SJSA1 (cell line): ENCODE data around the gene AFAP1L1. TPM values are rescaled to one million over a fixed set of nuclear protein-coding genes. Genes with fewer than 3 reads are reported as not detected.
"Not testable (repeated sequence)": the region's sequence is repeated elsewhere in the genome, so short reads cannot be mapped to it uniquely, and the experiment has no call there.

Experiments
- DNase-seq, 2 experiments: peaks; one replicate each; pipeline ENCODE4 v3.0.0-alpha.2; 2015 to 2020; ENCODE audit warnings: low spot score in 2 of 2, low read depth in 1 of 2
- H3K27ac ChIP-seq: fragments of 250-450 bp; sonication (Bioruptor Pico); 2 replicates; pipeline ENCODE4 v1.5.1; 2020; ENCODE audit warnings: mild to moderate bottlenecking, moderate library complexity
- H3K27me3 ChIP-seq: fragments of 250-450 bp; sonication (Bioruptor Pico); replicated peaks from 2 replicates; pipeline ENCODE4 v1.5.1; 2020; ENCODE audit warnings: mild to moderate bottlenecking, moderate library complexity
- H3K36me3 ChIP-seq: fragments of 250-450 bp; sonication (Bioruptor Pico); 2 replicates; pipeline ENCODE4 v1.5.1; 2020; ENCODE audit warnings: mild to moderate bottlenecking
- H3K4me1 ChIP-seq: fragments of 250-450 bp; sonication (Bioruptor Pico); replicated peaks from 2 replicates; pipeline ENCODE4 v1.6.1; 2021; ENCODE audit warnings: mild to moderate bottlenecking
- H3K4me3 ChIP-seq: fragments of 250-450 bp; sonication (Bioruptor Pico); 2 replicates; pipeline ENCODE4 v1.5.1; 2020; ENCODE audit warnings: mild to moderate bottlenecking
- H3K9me3 ChIP-seq: fragments of 250-450 bp; sonication (Bioruptor Pico); replicated peaks from 2 replicates; pipeline ENCODE4 v1.5.1; 2020; ENCODE audit warnings: mild to moderate bottlenecking
- total RNA-seq: library from RNA; depleted of rRNA; stranded (reverse); fragments of >200 nt; shearing (Covaris generic); gene quantifications from 2 replicates; pipeline ENCODE4 v1.2.3, GENCODE V29; 2014

Gene AFAP1L1
- total RNA-seq, 1 experiment from 2014 or later, result 33.2 TPM

- Histone ChIP-seq H3K27me3 (no peaks in the 10 kb centered on the region), H3K9me3 (peaks cover 5% of the 10 kb centered on the region; the same call in 1 of the 2 replicates), H3K4me3 (no peak overlapping the region), H3K27ac (no peak overlapping the region), H3K4me1 (peaks cover 17% of the 10 kb centered on the region), H3K36me3 (peaks cover 3% of the 10 kb centered on the region; the same call in 1 of the 2 replicates)
- DNase-seq, result no peak
Measured at GRCh38 chr5:149267241-149267973, 4.3 kb upstream of the AFAP1L1 start.

DNA sequence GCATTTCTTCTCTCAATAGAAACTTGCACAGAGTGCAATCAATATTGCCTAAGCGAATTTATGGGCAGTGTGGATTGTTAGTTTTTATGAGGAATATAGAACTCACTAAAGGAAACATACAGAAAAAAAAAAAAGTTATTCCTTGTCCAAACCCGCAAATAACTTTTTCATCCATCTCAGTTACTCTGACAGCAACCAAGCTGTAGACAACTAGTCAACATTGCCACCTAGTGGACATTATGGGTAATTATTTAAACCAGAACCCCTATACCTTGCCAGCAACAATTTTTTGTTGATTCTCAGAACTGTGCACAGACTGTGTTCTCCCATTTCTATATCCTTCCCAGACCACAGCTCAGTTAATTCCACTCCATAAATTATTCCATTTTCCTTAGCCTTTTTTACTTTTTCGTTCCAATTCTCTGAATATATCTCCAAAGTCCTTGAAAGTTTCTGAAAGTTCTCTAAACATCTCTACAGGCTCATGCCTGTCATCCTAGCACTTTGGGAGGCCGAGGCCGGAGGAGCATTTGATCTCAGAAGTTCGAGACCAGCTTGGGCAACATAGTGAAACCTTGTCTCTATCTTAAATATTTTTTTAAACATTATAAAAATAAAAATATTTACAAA, 2.6 kb upstream of the AFAP1L1 start:
- peak in 1 of 2 experiments; percentile 45 for DNase-seq
- H3K27ac ChIP-seq, result no peak overlapping the region
- peaks cover 3% of the 10 kb centered on the region; the same call in 1 of the 2 replicates for H3K36me3 ChIP-seq
- no peak overlapping the region for H3K4me3 ChIP-seq
- no peaks in the 10 kb centered on the region for H3K27me3 ChIP-seq
- H3K4me1 ChIP-seq, result peaks cover 21% of the 10 kb centered on the region
- H3K9me3 ChIP-seq, result peaks cover 5% of the 10 kb centered on the region; the same call in 1 of the 2 replicates

DNA sequence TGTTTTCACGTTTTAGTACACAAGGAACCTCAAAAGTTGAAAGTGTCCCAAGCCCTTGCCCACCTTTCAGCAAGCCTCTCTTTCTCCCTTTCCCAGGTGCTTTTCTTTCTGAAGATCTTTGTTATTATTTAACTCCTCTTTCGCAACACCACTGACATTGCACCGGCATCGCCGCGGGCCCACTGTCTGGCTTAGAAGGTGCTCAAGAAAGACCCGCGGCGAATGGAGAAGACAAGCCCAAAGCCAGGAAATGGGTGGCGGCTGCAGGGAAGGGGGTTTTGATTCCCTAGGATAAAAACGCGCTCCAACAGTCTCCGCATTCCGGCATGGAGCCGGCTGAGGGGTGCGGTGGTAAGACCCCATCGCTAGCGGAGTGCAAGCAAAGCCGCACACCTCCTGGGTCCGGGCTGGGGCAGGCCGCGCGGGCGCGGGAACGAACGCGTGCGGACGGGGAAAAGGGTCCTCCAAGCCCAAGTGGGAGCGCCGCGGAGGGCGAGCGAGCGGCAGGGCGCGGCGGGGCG, 404 bp upstream of the AFAP1L1 start:
- Histone ChIP-seq H3K4me1 (peaks cover 21% of the 10 kb centered on the region), H3K27me3 (no peaks in the 10 kb centered on the region), H3K27ac (peak overlapping the region; percentile 70), H3K4me3 (peak overlapping the region; percentile 77), H3K36me3 (peaks cover 3% of the 10 kb centered on the region; the same call in 1 of the 2 replicates), H3K9me3 (peaks cover 5% of the 10 kb centered on the region; the same call in 1 of the 2 replicates)
- DNase-seq, result peak in 1 of 2 experiments; percentile 45

GRCh38 chr5:149272781-149273180, 1.1 kb downstream of the AFAP1L1 start:
- H3K36me3 ChIP-seq, H3K27ac ChIP-seq: not testable (repeated sequence)
- H3K4me3 ChIP-seq, result peak overlapping the region; percentile 77

GRCh38 chr5:149273237-149273636, 1.6 kb downstream of the AFAP1L1 start:
- DNase-seq, result no peak
- no peak overlapping the region for H3K27ac ChIP-seq
- H3K36me3 ChIP-seq, result peaks cover 3% of the 10 kb centered on the region; the same call in 1 of the 2 replicates
- peaks cover 15% of the 10 kb centered on the region for H3K4me1 ChIP-seq
- no peaks in the 10 kb centered on the region for H3K27me3 ChIP-seq
- no peak overlapping the region for H3K4me3 ChIP-seq
- peaks cover 3% of the 10 kb centered on the region; the same call in 1 of the 2 replicates for H3K9me3 ChIP-seq

More at GRCh38 chr5:149272781-149273180, 1.1 kb downstream of the AFAP1L1 start:
- DNase-seq, H3K9me3 ChIP-seq, H3K27me3 ChIP-seq: not testable (repeated sequence)
- H3K4me1 ChIP-seq, result peaks cover 15% of the 10 kb centered on the region

GRCh38 chr5:149273950-149274349, 2.3 kb downstream of the AFAP1L1 start:
- no peak overlapping the region for H3K27ac ChIP-seq
- H3K4me1 ChIP-seq, result peaks cover 15% of the 10 kb centered on the region
- H3K9me3 ChIP-seq, result no peaks in the 10 kb centered on the region
- H3K4me3 ChIP-seq, result no peak overlapping the region
- no peak for DNase-seq
- peaks cover 3% of the 10 kb centered on the region; the same call in 1 of the 2 replicates for H3K36me3 ChIP-seq
- H3K27me3 ChIP-seq, result no peaks in the 10 kb centered on the region

GRCh38 chr5:149274939-149275338, 3.3 kb downstream of the AFAP1L1 start:
- no peak for DNase-seq
- Histone ChIP-seq H3K27me3 (no peaks in the 10 kb centered on the region), H3K9me3 (no peaks in the 10 kb centered on the region), H3K36me3 (peaks cover 3% of the 10 kb centered on the region; the same call in 1 of the 2 replicates), H3K4me3 (no peak overlapping the region), H3K4me1 (peaks cover 23% of the 10 kb centered on the region), H3K27ac (no peak overlapping the region)

DNA sequence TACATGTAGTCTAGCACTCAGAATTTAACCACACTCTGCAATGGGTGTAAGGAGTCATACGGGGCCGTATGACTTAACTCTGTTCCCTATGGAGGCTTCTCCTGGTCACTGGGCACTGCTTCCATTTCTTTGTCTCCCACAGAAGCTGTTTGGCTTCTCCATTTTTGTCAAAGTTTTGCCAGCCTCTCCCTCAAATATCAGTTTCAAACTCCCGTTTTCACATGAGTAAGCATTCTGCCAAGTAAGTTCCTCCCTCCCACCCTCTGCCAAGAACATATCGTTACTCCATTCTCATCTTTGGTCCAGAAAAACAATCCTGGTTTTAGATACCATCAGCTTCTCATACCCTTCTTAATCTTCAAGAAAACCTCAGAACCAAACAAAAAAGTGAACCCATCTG, 6.1 kb downstream of the AFAP1L1 start:
- DNase-seq, result no peak
- Histone ChIP-seq H3K9me3 (no peaks in the 10 kb centered on the region), H3K4me1 (peaks cover 8% of the 10 kb centered on the region), H3K27ac (no peak overlapping the region), H3K4me3 (no peak overlapping the region), H3K36me3 (no peaks in the 10 kb centered on the region), H3K27me3 (no peaks in the 10 kb centered on the region)

DNA sequence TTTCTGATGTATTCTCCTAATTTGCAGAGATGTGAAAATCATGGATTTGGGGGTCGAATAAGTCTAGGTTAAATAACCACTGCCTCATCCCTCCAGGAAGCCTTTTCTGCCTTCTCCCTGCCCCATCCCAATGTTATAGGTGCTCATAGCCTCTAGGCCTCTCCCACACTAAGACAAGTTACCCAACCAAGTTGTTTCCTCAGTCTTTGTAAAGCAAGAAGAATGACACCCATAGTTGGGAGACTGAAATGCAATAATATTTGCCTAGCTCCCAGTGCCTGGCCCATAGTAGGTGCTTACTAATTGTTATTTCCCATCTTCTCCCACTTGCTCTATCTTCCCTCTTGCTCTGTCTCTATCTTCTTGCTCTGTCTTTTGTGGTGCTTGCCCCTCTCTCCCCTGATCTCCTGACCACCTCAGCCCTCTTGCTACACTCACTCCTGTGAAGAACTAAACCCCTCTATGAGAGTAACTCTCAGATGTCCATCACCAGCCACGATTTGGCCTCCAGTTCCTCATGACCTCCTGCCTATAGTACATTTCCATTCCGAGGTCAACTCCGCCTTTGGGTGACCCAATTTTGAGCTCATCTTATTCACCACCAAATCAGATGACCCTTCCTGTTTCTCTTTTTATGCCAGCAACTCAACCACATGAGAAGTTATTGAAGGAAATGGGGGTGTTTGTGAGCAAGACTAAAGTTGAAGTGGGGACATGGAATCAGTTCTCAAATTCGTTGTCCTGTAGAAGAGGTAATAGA, 7.0 kb downstream of the AFAP1L1 start:
- Histone ChIP-seq H3K4me3 (no peak overlapping the region), H3K27me3 (no peaks in the 10 kb centered on the region), H3K4me1 (peaks cover 8% of the 10 kb centered on the region), H3K27ac (no peak overlapping the region), H3K36me3 (no peaks in the 10 kb centered on the region), H3K9me3 (no peaks in the 10 kb centered on the region)
- DNase-seq, result no peak

DNA sequence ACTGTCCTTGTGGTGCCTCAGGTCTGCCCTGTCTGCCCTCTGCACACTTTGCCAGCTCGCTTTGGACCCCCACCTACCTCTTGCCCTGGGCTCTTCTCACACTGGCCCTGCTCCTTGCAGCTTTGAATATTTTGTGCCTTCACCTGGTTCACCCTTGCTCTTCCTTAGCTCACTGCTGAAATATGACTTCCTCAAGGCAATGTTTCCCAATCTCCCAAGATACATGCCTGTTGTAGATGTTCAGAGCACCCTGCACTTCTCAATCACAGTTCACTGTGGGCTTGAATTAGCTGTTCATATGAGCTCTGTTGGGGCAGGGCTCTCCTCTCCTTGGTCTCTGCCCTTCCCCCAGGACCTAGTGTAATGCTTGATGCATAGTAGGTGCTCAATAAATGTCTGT, 8.0 kb downstream of the AFAP1L1 start:
- Histone ChIP-seq H3K27ac (no peak overlapping the region), H3K9me3 (no peaks in the 10 kb centered on the region), H3K36me3 (no peaks in the 10 kb centered on the region), H3K4me1 (peaks cover 8% of the 10 kb centered on the region), H3K4me3 (no peak overlapping the region), H3K27me3 (no peaks in the 10 kb centered on the region)
- no peak for DNase-seq

- Histone ChIP-seq H3K4me3 (no peak overlapping the region), H3K27me3 (no peaks in the 10 kb centered on the region), H3K4me1 (peaks cover 8% of the 10 kb centered on the region), H3K27ac (no peak overlapping the region), H3K36me3 (no peaks in the 10 kb centered on the region), H3K9me3 (no peaks in the 10 kb centered on the region)
- DNase-seq, result no peak
Measured at GRCh38 chr5:149280124-149280523, 8.5 kb downstream of the AFAP1L1 start.

GRCh38 chr5:149280802-149281201, 9.1 kb downstream of the AFAP1L1 start:
- Histone ChIP-seq H3K27me3 (no peaks in the 10 kb centered on the region), H3K4me1 (peaks cover 8% of the 10 kb centered on the region), H3K36me3 (no peaks in the 10 kb centered on the region), H3K4me3 (no peak overlapping the region), H3K27ac (no peak overlapping the region), H3K9me3 (no peaks in the 10 kb centered on the region)
- no peak for DNase-seq

GRCh38 chr5:149282027-149282965, 10.6 kb downstream of the AFAP1L1 start:
- H3K36me3 ChIP-seq, result no peaks in the 10 kb centered on the region
- H3K27me3 ChIP-seq, result no peaks in the 10 kb centered on the region
- H3K9me3 ChIP-seq, result no peaks in the 10 kb centered on the region
- no peak overlapping the region for H3K27ac ChIP-seq
- no peak for DNase-seq
- H3K4me3 ChIP-seq, result no peak overlapping the region
- peaks cover 8% of the 10 kb centered on the region for H3K4me1 ChIP-seq
